H1 (cell line): ENCODE measurements around the gene TDRD9. TPM values are rescaled to one million over a fixed set of nuclear protein-coding genes. Genes with fewer than 3 reads are reported as not detected.

ENCODE experiments used
- CTCF ChIA-PET: fragments of 300-600 bp; sonication (Branson Sonifier 250); formaldehyde crosslinking; loops from one replicate; lab custom pipeline; 2021; ENCODE audit not compliant: partially characterized antibody; lab: Charles Lee
- POLR2A ChIA-PET: fragments of 300-600 bp; sonication (Branson Sonifier 250); formaldehyde crosslinking; loops from one replicate; lab custom pipeline; 2021; ENCODE audit warnings: inconsistent platforms; ENCODE audit not compliant: partially characterized antibody; lab: Charles Lee
- DNase-seq, 2 experiments: peaks; one replicate each; pipeline versions ENCODE4 v3.0.0 to v3.0.0-alpha.2; 2010 to 2022; ENCODE audit warnings: low spot score in 2 of 2, low read depth in 1 of 2, mixed read lengths in 1 of 2
- FAIRE-seq: peaks from 2 replicates; lab custom pipeline; 2011; peaks lifted over from hg19 to GRCh38; lab: Jason Lieb, UNC
- H2AFZ ChIP-seq: 2 replicates; pipeline ENCODE4 v1.8.1; 2012; ENCODE audit warnings: low read length, inconsistent platforms
- H2AK5ac ChIP-seq: 2 replicates; pipeline ENCODE4 v1.6.1; 2013; ENCODE audit warnings: low read depth, low read length
- H2BK120ac ChIP-seq: replicated peaks from 2 replicates; pipeline ENCODE3; 2013; ENCODE audit warnings: low read depth, low read length, inconsistent platforms
- H2BK12ac ChIP-seq: 2 replicates; pipeline ENCODE4 v1.6.1; 2013; ENCODE audit warnings: low read depth, low read length
- H2BK15ac ChIP-seq: 2 replicates; pipeline ENCODE4 v1.6.1; 2013; ENCODE audit warnings: low read length
- H2BK20ac ChIP-seq: 2 replicates; pipeline ENCODE4 v1.6.1; 2013; ENCODE audit warnings: low read length
- H2BK5ac ChIP-seq: 2 replicates; pipeline ENCODE4 v1.6.1; 2013; ENCODE audit warnings: low read depth, low read length
- H3K14ac ChIP-seq: 2 replicates; pipeline ENCODE4 v1.6.1; 2013; ENCODE audit warnings: inconsistent platforms; ENCODE audit not compliant: insufficient read length
- H3K18ac ChIP-seq: 2 replicates; pipeline ENCODE4 v1.6.1; 2013; ENCODE audit warnings: low read length; ENCODE audit errors: extremely low read depth
- H3K23ac ChIP-seq: 2 replicates; pipeline ENCODE4 v1.6.1; 2013; ENCODE audit warnings: inconsistent platforms; ENCODE audit not compliant: insufficient read length
- H3K23me2 ChIP-seq: 2 replicates; pipeline ENCODE4 v1.6.1; 2013; ENCODE audit warnings: low read depth, low read length
- H3K27ac ChIP-seq: 2 replicates; pipeline ENCODE4 v1.6.1; 2011; ENCODE audit warnings: low read depth, low read length, inconsistent platforms
- H3K27me3 ChIP-seq, 4 experiments: replicated peaks in 1 of 4; 1 replicate in 1 of 4; 2 replicates in 3 of 4; pipeline versions ENCODE4 v1.6.1 to v1.8.1; 2011 to 2013; ENCODE audit warnings: low read length in 3 of 4, mild to moderate bottlenecking in 3 of 4, inconsistent platforms in 2 of 4, mixed read lengths in 2 of 4, moderate library complexity in 1 of 4; ENCODE audit not compliant: control insufficient read depth in 3 of 4, insufficient read depth in 3 of 4; ENCODE audit errors: extremely low read depth in 1 of 4
- H3K36me3 ChIP-seq, 4 experiments: 2 replicates each; pipeline versions ENCODE4 v1.6.1 to v1.8.1; 2011 to 2013; ENCODE audit warnings: mild to moderate bottlenecking in 4 of 4, low read length in 3 of 4, moderate library complexity in 2 of 4, control low read depth in 1 of 4, inconsistent platforms in 1 of 4; ENCODE audit not compliant: insufficient read depth in 4 of 4, control insufficient read depth in 2 of 4
- H3K4ac ChIP-seq: replicated peaks from 2 replicates; pipeline ENCODE3; 2013; ENCODE audit warnings: low read length, low read depth, mixed read lengths, inconsistent platforms; ENCODE audit not compliant: insufficient read length
- H3K4me1 ChIP-seq, 4 experiments: replicated peaks in 1 of 4; 1 replicate in 1 of 4; 2 replicates in 3 of 4; pipeline versions ENCODE4 v1.6.1 to v1.8.1; 2011 to 2013; ENCODE audit warnings: low read length in 3 of 4, inconsistent platforms in 2 of 4, mixed read lengths in 1 of 4; ENCODE audit not compliant: insufficient read depth in 4 of 4, control insufficient read depth in 3 of 4
- H3K4me2 ChIP-seq, 2 experiments: 2 replicates each; pipeline versions ENCODE4 v1.6.1 to v1.8.1; 2011 to 2013; ENCODE audit warnings: low read depth in 2 of 2, low read length in 2 of 2, control low read depth in 1 of 2, inconsistent platforms in 1 of 2, mild to moderate bottlenecking in 1 of 2; ENCODE audit not compliant: insufficient read depth in 1 of 2
- H3K4me3 ChIP-seq, 4 experiments: fragments of 200-600, 300-600 bp in 1 of 4; sonication (generic), shearing (Covaris generic), sonication (Bioruptor Twin) in 1 of 4; 2 replicates each; pipeline versions ENCODE4 v1.5.1 to v1.8.1; 2011 to 2016; ENCODE audit warnings: low read length in 4 of 4, low read depth in 3 of 4, control low read depth in 2 of 4, inconsistent platforms in 2 of 4, mild to moderate bottlenecking in 2 of 4, mixed read lengths in 1 of 4, moderate library complexity in 1 of 4; ENCODE audit not compliant: insufficient read depth in 2 of 4; ENCODE audit errors: extremely low read depth in 1 of 4
- H3K56ac ChIP-seq: replicated peaks from 2 replicates; pipeline ENCODE3; 2013; ENCODE audit warnings: low read depth, mild to moderate bottlenecking, mixed read lengths, low read length, inconsistent platforms; ENCODE audit not compliant: insufficient read length
- H3K79me1 ChIP-seq: 2 replicates; pipeline ENCODE4 v1.6.1; 2013; ENCODE audit warnings: low read depth, low read length, control low read depth
- H3K79me2 ChIP-seq, 2 experiments: 2 replicates each; pipeline versions ENCODE4 v1.6.1 to v1.8.1; 2012 to 2013; ENCODE audit warnings: low read length in 2 of 2, mild to moderate bottlenecking in 2 of 2, inconsistent platforms in 1 of 2; ENCODE audit not compliant: insufficient read depth in 2 of 2, control insufficient read depth in 1 of 2
- H3K9ac ChIP-seq, 4 experiments: replicated peaks in 1 of 4; 1 replicate in 1 of 4; 2 replicates in 3 of 4; pipeline versions ENCODE4 v1.6.1 to v1.8.1; 2011 to 2013; ENCODE audit warnings: low read depth in 3 of 4, low read length in 3 of 4, control low read depth in 2 of 4, mild to moderate bottlenecking in 2 of 4, moderate library complexity in 2 of 4, inconsistent platforms in 1 of 4; ENCODE audit errors: extremely low read depth in 1 of 4
- H3K9me3 ChIP-seq, 2 experiments: 2 replicates each; pipeline versions ENCODE4 v1.6.1 to v1.8.1; 2012 to 2013; ENCODE audit warnings: mild to moderate bottlenecking in 2 of 2, moderate library complexity in 2 of 2, control low read depth in 1 of 2, inconsistent platforms in 1 of 2, low read depth in 1 of 2, low read length in 1 of 2, mixed read lengths in 1 of 2; ENCODE audit not compliant: insufficient read depth in 2 of 2
- H4K20me1 ChIP-seq, 2 experiments: replicated peaks in 1 of 2; 2 replicates each; pipeline versions ENCODE3 to v1.8.1; 2011 to 2013; ENCODE audit warnings: inconsistent platforms in 2 of 2, low read length in 2 of 2, mild to moderate bottlenecking in 1 of 2; ENCODE audit not compliant: insufficient read depth in 2 of 2, control insufficient read depth in 1 of 2
- H4K5ac ChIP-seq: 2 replicates; pipeline ENCODE4 v1.6.1; 2013; ENCODE audit warnings: low read length, low read depth, mixed read lengths, inconsistent platforms; ENCODE audit not compliant: insufficient read length
- H4K8ac ChIP-seq: 2 replicates; pipeline ENCODE4 v1.8.0; 2013; ENCODE audit warnings: mild to moderate bottlenecking, moderate library complexity, low read length, inconsistent platforms; ENCODE audit not compliant: insufficient read depth; ENCODE audit errors: extremely low read depth
- H4K91ac ChIP-seq: replicated peaks from 2 replicates; pipeline ENCODE3; 2013; ENCODE audit warnings: low read length, mixed read lengths, inconsistent platforms; ENCODE audit not compliant: insufficient read length
- ASH2L ChIP-seq: fragments of 200-600, 300-600 bp; sonication (generic); IDR thresholded peaks from one replicate; pipeline ENCODE4 v1.7.1; 2017; ENCODE audit warnings: low read length
- CHD1 ChIP-seq: IDR thresholded peaks from 2 replicates; pipeline ENCODE4 v1.6.1; 2012; ENCODE audit warnings: low read depth, low read length, improper control_type of control experiment
- CTBP2 ChIP-seq: IDR thresholded peaks from 2 replicates; pipeline ENCODE4 v1.7.0; 2011; ENCODE audit warnings: borderline replicate concordance, mild to moderate bottlenecking, moderate library complexity, mixed read lengths, low read length; ENCODE audit not compliant: insufficient read depth, insufficient read length
- EGR1 ChIP-seq: IDR thresholded peaks from 2 replicates; pipeline ENCODE4 v1.6.1; 2011; ENCODE audit warnings: low read depth, low read length, borderline replicate concordance
- HDAC2 ChIP-seq, 2 experiments: fragments of 300-600 bp in 1 of 2; sonication (generic) in 1 of 2; IDR thresholded peaks; 2 replicates each; pipeline ENCODE4 v1.6.1; 2011 to 2012; ENCODE audit warnings: low read depth in 2 of 2, low read length in 2 of 2, mild to moderate bottlenecking in 2 of 2, moderate library complexity in 2 of 2, borderline replicate concordance in 1 of 2, inconsistent platforms in 1 of 2
- SIX5 ChIP-seq: IDR thresholded peaks from 2 replicates; pipeline ENCODE4 v1.6.1; 2011; ENCODE audit warnings: mild to moderate bottlenecking, low read depth, low read length
- SP4 ChIP-seq: IDR thresholded peaks from 2 replicates; pipeline ENCODE4 v1.6.1; 2012; ENCODE audit warnings: low read length, inconsistent platforms
- SRF ChIP-seq: IDR thresholded peaks from 2 replicates; pipeline ENCODE4 v1.6.1; 2011; ENCODE audit warnings: mild to moderate bottlenecking, low read depth, low read length, moderate library complexity
- TEAD4 ChIP-seq: IDR thresholded peaks from 2 replicates; pipeline ENCODE4 v1.6.1; 2012; ENCODE audit warnings: low read depth, low read length, inconsistent platforms, mixed read lengths
- WGBS, 2 experiments: shearing (Covaris generic) in 1 of 2; methylation state at CpG; one replicate each; pipeline versions ENCODE4 v1.1.6 to v1.1.7; 2013 to 2015; ENCODE audit warnings: low lambda C conversion rate in 2 of 2, mixed read lengths in 2 of 2, inconsistent platforms in 1 of 2, low coverage in 1 of 2, missing lambda C conversion rate in 1 of 2; ENCODE audit not compliant: insufficient replicate concordance in 2 of 2, insufficient coverage in 1 of 2, insufficient read length in 1 of 2; ENCODE audit errors: extremely low coverage in 1 of 2, missing lambda C conversion rate in 1 of 2; 5-methylcytosine and 5-hydroxymethylcytosine counted together
- polyA plus RNA-seq, 7 experiments: library from polyadenylated mRNA; depleted of rRNA in 3 of 7; stranded (reverse) in 5 of 7; unstranded in 2 of 7; fragments of >200 nt in 5 of 7; fragments of 200-250 nt in 2 of 7; gene quantifications; 1 replicate in 5 of 7; 2 replicates in 1 of 7; 4 replicates in 1 of 7; pipeline versions ENCODE4 v1.2.1 to v1.2.3, GENCODE V29; 2011 to 2013; ENCODE audit warnings: missing spikeins in 2 of 7, mixed read lengths in 2 of 7
- total RNA-seq: library from RNA; stranded (reverse); fragmentation: NEBNext Ultra II Directional; extraction: Animal tissue kit (Norgen Biotek cat#: 25700); gene quantifications from 2 replicates; pipeline ENCODE4 v1.2.1, GENCODE V29; 2021
- TF ChIP-seq, protein P1 (sequence below): IDR thresholded peaks from 2 replicates; pipeline ENCODE4 v1.6.1; 2012; ENCODE audit warnings: inconsistent platforms
- TF ChIP-seq, protein P2 (sequence below): IDR thresholded peaks from 2 replicates; pipeline ENCODE4 v1.6.1; 2012; ENCODE audit warnings: low read length, inconsistent platforms

Gene TDRD9
- total and polyA plus RNA-seq, 2 of the 8 experiments (the other 6 are each of a cell fraction or from before 2014, with no cell fraction given): not detected

- Histone ChIP-seq H3K4me1 (no peaks in the 10 kb centered on the region), H3K18ac (no peak overlapping the region), H3K4me3 (no peak overlapping the region), H2BK120ac (no peak overlapping the region), H3K9me3 (no peaks in the 10 kb centered on the region), H3K9ac (no peak overlapping the region), H3K4ac (no peak overlapping the region), H3K27ac (no peak overlapping the region), H3K79me2 (no peaks in the 10 kb centered on the region), H2AFZ (no peak overlapping the region), H3K36me3 (no peaks in the 10 kb centered on the region), H3K14ac (no peak overlapping the region), H4K8ac (no peak overlapping the region), H4K20me1 (no peaks in the 10 kb centered on the region), H2BK15ac (no peak overlapping the region), H4K5ac (no peak overlapping the region), H3K4me2 (no peak overlapping the region), H3K23me2 (no peaks in the 10 kb centered on the region), H3K56ac (no peak overlapping the region), H2BK5ac (no peak overlapping the region), H2BK20ac (no peak overlapping the region), H4K91ac (no peak overlapping the region), H2BK12ac (no peak overlapping the region), H2AK5ac (no peak overlapping the region), H3K27me3 (no peaks in the 10 kb centered on the region), H3K23ac (no peak overlapping the region), H3K79me1 (no peaks in the 10 kb centered on the region)
- CTCF ChIA-PET: interaction anchor here (0.6 to 4.5 kb wide), 9 partner anchors 9 to 209 kb away, joined by 3 to 20 read pairs (median 4); no protein-coding TSS in a partner anchor
- FAIRE-seq (no peak), DNase-seq (no peak)
- POLR2A ChIA-PET: interaction anchor here (1.1 kb wide), 1 partner anchor 9 kb away, joined by 4 read pairs; no protein-coding TSS in a partner anchor
- WGBS, 2 experiments: 81% methylated on average over 11 of the region's 11 CpGs; no CpG with 5 or more reads in 1 of the 2 experiments
- no peak for TF ChIP-seq SIX5
- TF ChIP-seq ASH2L: no peak
- no peak for TF ChIP-seq CHD1
- no peak for TF ChIP-seq EGR1
- no peak for TF ChIP-seq CTBP2
- TF ChIP-seq SP4: no peak
- no peak for TF ChIP-seq SRF
- no peak for TF ChIP-seq HDAC2 (IDR thresholded peaks at IDR 0.05; ENCODE audit: borderline replicate concordance in 1 of 2, low read depth in 2 of 2, low read length in 2 of 2)
- TF ChIP-seq, protein P1, sequence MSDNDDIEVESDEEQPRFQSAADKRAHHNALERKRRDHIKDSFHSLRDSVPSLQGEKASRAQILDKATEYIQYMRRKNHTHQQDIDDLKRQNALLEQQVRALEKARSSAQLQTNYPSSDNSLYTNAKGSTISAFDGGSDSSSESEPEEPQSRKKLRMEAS: no peak
- TF ChIP-seq, protein P2, sequence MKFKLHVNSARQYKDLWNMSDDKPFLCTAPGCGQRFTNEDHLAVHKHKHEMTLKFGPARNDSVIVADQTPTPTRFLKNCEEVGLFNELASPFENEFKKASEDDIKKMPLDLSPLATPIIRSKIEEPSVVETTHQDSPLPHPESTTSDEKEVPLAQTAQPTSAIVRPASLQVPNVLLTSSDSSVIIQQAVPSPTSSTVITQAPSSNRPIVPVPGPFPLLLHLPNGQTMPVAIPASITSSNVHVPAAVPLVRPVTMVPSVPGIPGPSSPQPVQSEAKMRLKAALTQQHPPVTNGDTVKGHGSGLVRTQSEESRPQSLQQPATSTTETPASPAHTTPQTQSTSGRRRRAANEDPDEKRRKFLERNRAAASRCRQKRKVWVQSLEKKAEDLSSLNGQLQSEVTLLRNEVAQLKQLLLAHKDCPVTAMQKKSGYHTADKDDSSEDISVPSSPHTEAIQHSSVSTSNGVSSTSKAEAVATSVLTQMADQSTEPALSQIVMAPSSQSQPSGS: no peak
- TF ChIP-seq TEAD4: no peak
Measured at GRCh38 chr14:104016873-104017650, 88.8 kb downstream of the TDRD9 start.
